ENCODE results near the gene SLC26A8. TPM values are rescaled to one million over a fixed set of nuclear protein-coding genes. Genes with fewer than 3 reads are reported as not detected.

SLC26A8 gene
- total RNA-seq, 1 experiment from 2014 or later = 0.09 TPM

- no peaks in the 10 kb centered on the region for H3K9me3 ChIP-seq (ENCODE audit: control insufficient read depth, low read depth, low read length)
- no peak overlapping the region for H2BK120ac ChIP-seq (ENCODE audit: low read depth, low read length, poor library complexity, severe bottlenecking)
- no peaks in the 10 kb centered on the region; the same call in 1 of the 2 replicates for H3K4me1 ChIP-seq (ENCODE audit: insufficient read depth, low read length)
- no peak overlapping the region for H2BK12ac ChIP-seq (ENCODE audit: insufficient read length, low read depth, low read length)
- Mint-ChIP-seq H3K36me3 (ENCODE audit: insufficient read depth in 1 of 3, low read depth in 3 of 3) (peaks cover 0 to 5% (median 0%) of the 10 kb centered on the region in 3 experiments; a peak in 2 of 7 replicates), H3K27ac (no peak overlapping the region), H3K9me3 (no peaks in the 10 kb centered on the region), H3K4me1 (peaks cover 0 to 30% of the 10 kb centered on the region in 2 experiments; a peak in 3 of 4 replicates), H3K27me3 (ENCODE audit: low read depth) (no peaks in the 10 kb centered on the region), H3K4me3 (no peak overlapping the region)
- H2AK5ac ChIP-seq (ENCODE audit: insufficient read length, low read length) = no peak overlapping the region
- H4K91ac ChIP-seq (ENCODE audit: insufficient read length, low read depth, low read length) = no peak overlapping the region
- H3K56ac ChIP-seq (ENCODE audit: insufficient read length, low read depth, low read length) = no peak overlapping the region
- H3K27me3 ChIP-seq (ENCODE audit: insufficient read depth, low read length) = no peaks in the 10 kb centered on the region
- H3K27ac ChIP-seq (ENCODE audit: insufficient read length, low read depth, low read length) = no peak overlapping the region
- no peak overlapping the region for H4K8ac ChIP-seq (replicated peaks; ENCODE audit: insufficient read length, low read depth, low read length)
- no peak overlapping the region for H3K4me2 ChIP-seq (ENCODE audit: insufficient read depth, insufficient read length, low read length)
- H3K79me1 ChIP-seq (ENCODE audit: insufficient read depth, low read depth, low read length, poor library complexity, severe bottlenecking) = peaks cover 13% of the 10 kb centered on the region
- TF ChIP-seq CTCF (conservative IDR thresholded peaks at IDR 0.05) = no peak
- H2BK20ac ChIP-seq (ENCODE audit: low read depth, low read length, poor library complexity, severe bottlenecking) = no peak overlapping the region
- no peak overlapping the region for H2BK5ac ChIP-seq (ENCODE audit: insufficient read length, low read length)
- DNase-seq = no peak
- no peaks in the 10 kb centered on the region for H3K23me2 ChIP-seq (ENCODE audit: insufficient read length, low read depth, low read length, poor library complexity, severe bottlenecking)
- no peak overlapping the region for H4K5ac ChIP-seq (ENCODE audit: insufficient read length, low read depth, low read length)
- H3K79me2 ChIP-seq (ENCODE audit: insufficient read depth, low read length) = peaks cover 13% of the 10 kb centered on the region; the same call in 1 of the 2 replicates
- H2BK15ac ChIP-seq (ENCODE audit: low read depth, low read length) = no peak overlapping the region
- no peak overlapping the region for H3K23ac ChIP-seq (ENCODE audit: insufficient read length, low read depth, low read length)
- no peak overlapping the region for H3K18ac ChIP-seq (ENCODE audit: insufficient read length, low read depth, low read length)
- no peak overlapping the region for H3T11ph ChIP-seq (ENCODE audit: low read length)
- H3K4ac ChIP-seq (ENCODE audit: low read depth, low read length) = no peak overlapping the region
- no peak overlapping the region for H3K14ac ChIP-seq (ENCODE audit: insufficient read depth, low read length)
- H3K9ac ChIP-seq (ENCODE audit: extremely low read depth, insufficient read length, low read length) = no peak overlapping the region
- no peak overlapping the region for H2AFZ ChIP-seq (ENCODE audit: low read length)
- H4K20me1 ChIP-seq (ENCODE audit: control insufficient read depth, insufficient read depth, insufficient read length) = no peaks in the 10 kb centered on the region
These were observed 14.7 kb upstream of the SLC26A8 start for GRCh38 chr6:36039112-36039511.
